Neuronal stem cell (in vitro differentiated cells): ENCODE data around the gene ZBTB2.

Experiments used
- DNase-seq: peaks from one replicate; pipeline ENCODE4 v3.0.0-alpha.2; 2013; ENCODE audit warnings: low spot score
- H2AFZ ChIP-seq: one replicate; pipeline ENCODE4 v1.6.1; 2013; ENCODE audit warnings: mild to moderate bottlenecking, low read length, inconsistent platforms
- H2AK5ac ChIP-seq: 2 replicates; pipeline ENCODE4 v1.6.1; 2013; ENCODE audit warnings: low read depth, mild to moderate bottlenecking, inconsistent platforms, low read length, moderate library complexity, mixed read lengths
- H2BK120ac ChIP-seq: 2 replicates; pipeline ENCODE4 v1.6.1; 2013; ENCODE audit warnings: low read depth, mild to moderate bottlenecking, inconsistent platforms, low read length, moderate library complexity, mixed read lengths
- H2BK12ac ChIP-seq: one replicate; pipeline ENCODE4 v1.6.1; 2013; ENCODE audit warnings: low read length, inconsistent platforms
- H2BK15ac ChIP-seq: 2 replicates; pipeline ENCODE4 v1.6.1; 2013; ENCODE audit warnings: mild to moderate bottlenecking, low read length, inconsistent platforms, mixed read lengths
- H2BK5ac ChIP-seq: one replicate; pipeline ENCODE4 v1.6.1; 2013; ENCODE audit warnings: inconsistent platforms, mild to moderate bottlenecking, low read length, moderate library complexity
- H3K14ac ChIP-seq: one replicate; pipeline ENCODE4 v1.6.1; 2013; ENCODE audit warnings: low read length, inconsistent platforms
- H3K18ac ChIP-seq: 2 replicates; pipeline ENCODE4 v1.6.1; 2013; ENCODE audit warnings: low read length, inconsistent platforms
- H3K23ac ChIP-seq: 2 replicates; pipeline ENCODE4 v1.6.1; 2013; ENCODE audit warnings: low read depth, mild to moderate bottlenecking, mixed read lengths, low read length, inconsistent platforms; ENCODE audit not compliant: poor library complexity
- H3K27ac ChIP-seq: replicated peaks from 3 replicates; pipeline ENCODE4 v1.5.1; 2013; ENCODE audit warnings: low read length, inconsistent platforms
- H3K27me3 ChIP-seq, 3 experiments: 2 replicates each; pipeline ENCODE4 v1.6.1; 2013; ENCODE audit warnings: low read length in 3 of 3, mild to moderate bottlenecking in 2 of 3, inconsistent platforms in 1 of 3, low read depth in 1 of 3, mixed read lengths in 1 of 3, moderate library complexity in 1 of 3; ENCODE audit not compliant: control insufficient read depth in 3 of 3, insufficient read depth in 3 of 3
- H3K36me3 ChIP-seq, 2 donors: replicated peaks in 1 of 2; 2 replicates each; pipeline ENCODE4 v1.6.1; 2013; ENCODE audit warnings: low read length in 2 of 2; ENCODE audit not compliant: control insufficient read depth in 2 of 2, insufficient read depth in 2 of 2
- H3K4ac ChIP-seq: 2 replicates; pipeline ENCODE4 v1.6.1; 2013; ENCODE audit warnings: inconsistent platforms, mild to moderate bottlenecking, low read length, moderate library complexity
- H3K4me1 ChIP-seq, 2 donors: 1 replicate in 1 of 2; 2 replicates in 1 of 2; pipeline ENCODE4 v1.6.1; 2013; ENCODE audit warnings: low read length in 2 of 2, low read depth in 1 of 2; ENCODE audit not compliant: control insufficient read depth in 2 of 2, insufficient read depth in 1 of 2
- H3K4me2 ChIP-seq: one replicate; pipeline ENCODE4 v1.6.1; 2013; ENCODE audit warnings: mild to moderate bottlenecking, low read length, inconsistent platforms; ENCODE audit not compliant: insufficient read depth, poor library complexity, severe bottlenecking
- H3K4me3 ChIP-seq, 2 donors: 2 replicates each; pipeline ENCODE4 v1.5.1; 2013; ENCODE audit warnings: low read length in 2 of 2, mild to moderate bottlenecking in 2 of 2, inconsistent platforms in 1 of 2, moderate library complexity in 1 of 2
- H3K79me1 ChIP-seq: one replicate; pipeline ENCODE4 v1.6.1; 2013; ENCODE audit warnings: low read depth, mild to moderate bottlenecking, inconsistent platforms, low read length, moderate library complexity
- H3K9ac ChIP-seq: one replicate; pipeline ENCODE4 v1.6.1; 2013; ENCODE audit warnings: mild to moderate bottlenecking, low read depth, low read length, inconsistent platforms; ENCODE audit not compliant: poor library complexity
- H3K9me3 ChIP-seq, 2 donors: replicated peaks in 1 of 2; 2 replicates each; pipeline versions ENCODE3 to v1.6.1; 2013; ENCODE audit warnings: low read length in 2 of 2, mild to moderate bottlenecking in 2 of 2, inconsistent platforms in 1 of 2, low read depth in 1 of 2, mixed read lengths in 1 of 2, moderate library complexity in 1 of 2; ENCODE audit not compliant: control insufficient read depth in 2 of 2, insufficient read depth in 1 of 2
- H4K8ac ChIP-seq: one replicate; pipeline ENCODE4 v1.6.1; 2013; ENCODE audit warnings: low read depth, mild to moderate bottlenecking, inconsistent platforms, low read length, moderate library complexity
- H4K91ac ChIP-seq: one replicate; pipeline ENCODE4 v1.6.1; 2013; ENCODE audit warnings: low read length, low read depth, mild to moderate bottlenecking, inconsistent platforms; ENCODE audit not compliant: poor library complexity
- WGBS, 2 donors: extraction: QIAGEN DNeasy Blood & Tissue Kit; methylation state at CpG; one replicate each; pipeline ENCODE4 v1.1.7; 2013; ENCODE audit warnings: missing lambda C conversion rate in 2 of 2, mixed read lengths in 1 of 2; ENCODE audit not compliant: insufficient read length in 2 of 2, insufficient replicate concordance in 1 of 2; ENCODE audit errors: extremely low coverage in 2 of 2; 5-methylcytosine and 5-hydroxymethylcytosine counted together

Gene ZBTB2

DNA sequence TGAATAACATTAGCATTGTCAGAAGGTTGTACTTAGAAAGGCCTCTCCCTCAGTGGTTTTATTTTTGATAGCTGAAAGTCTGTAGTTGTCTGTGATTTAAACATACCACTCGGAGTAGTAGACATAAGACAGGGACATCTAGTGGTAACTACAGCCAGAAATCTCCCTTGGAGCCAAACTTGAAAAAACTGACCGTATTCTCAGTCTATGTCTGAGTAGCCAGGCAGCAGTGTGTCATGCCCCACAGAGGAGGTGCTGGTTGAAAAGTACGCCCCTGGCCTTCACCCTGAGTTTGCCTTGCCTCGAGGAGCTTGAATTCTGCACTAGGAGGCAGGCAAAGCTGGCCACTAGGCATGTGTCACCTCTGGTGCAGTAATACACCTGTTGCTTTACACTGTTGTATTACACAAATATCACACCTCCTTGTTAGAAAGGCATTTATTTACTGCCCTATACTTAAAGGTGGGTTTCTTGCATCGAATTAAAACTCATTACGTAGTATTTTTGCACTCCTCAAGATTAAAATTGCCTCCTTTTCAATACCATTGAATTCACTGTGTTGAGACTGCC lies 20.8 kb downstream of the ZBTB2 start:
- Histone ChIP-seq H3K27ac (no peak overlapping the region), H3K4me3 (no peak overlapping the region), H3K4ac (no peak overlapping the region), H3K9me3 (no peaks in the 10 kb centered on the region), H2AK5ac (no peak overlapping the region), H3K27me3 (no peaks in the 10 kb centered on the region), H3K36me3 (peaks cover 17 to 60% of the 10 kb centered on the region in 2 donors), H3K18ac (no peak overlapping the region), H2BK12ac (no peak overlapping the region), H2BK120ac (no peak overlapping the region), H3K14ac (no peak overlapping the region), H2AFZ (no peak overlapping the region), H3K23ac (no peak overlapping the region), H3K4me2 (no peak overlapping the region), H3K79me1 (peaks cover 2% of the 10 kb centered on the region), H3K4me1 (peaks cover 2 to 15% of the 10 kb centered on the region in 2 donors), H4K91ac (no peak overlapping the region), H3K9ac (no peak overlapping the region), H2BK15ac (no peak overlapping the region), H4K8ac (no peak overlapping the region), H2BK5ac (no peak overlapping the region)
- no peak for DNase-seq
- no CpG with 5 or more reads among the region's 6 CpGs for WGBS, 2 donors

DNA sequence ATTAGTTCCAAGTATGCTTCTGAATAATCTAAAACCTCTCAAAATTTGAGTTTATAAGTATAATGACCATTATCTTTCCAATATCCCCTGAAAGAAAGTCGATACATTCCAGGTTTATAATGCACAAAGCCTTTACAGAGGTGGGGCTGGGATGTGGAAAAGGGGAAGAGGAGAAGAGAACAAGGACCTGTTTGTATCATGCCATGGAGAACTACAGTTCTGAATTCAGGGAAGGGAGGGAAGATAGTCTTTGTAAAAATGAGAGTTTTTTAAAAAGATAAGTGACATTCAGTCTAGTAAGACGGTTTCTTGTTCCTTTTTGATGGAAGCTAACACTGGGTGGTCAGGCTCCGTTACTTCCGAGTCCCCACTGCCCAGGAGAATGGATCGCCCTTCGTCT lies 26.1 kb downstream of the ZBTB2 start:
- no peak overlapping the region for H2AK5ac ChIP-seq
- H4K91ac ChIP-seq, result no peak overlapping the region
- no CpG with 5 or more reads among the region's 6 CpGs for WGBS, 2 donors
- H3K79me1 ChIP-seq, result peaks cover 2% of the 10 kb centered on the region
- no peak overlapping the region for H2BK120ac ChIP-seq
- H2AFZ ChIP-seq, result no peak overlapping the region
- H3K9me3 ChIP-seq, result no peaks in the 10 kb centered on the region
- H2BK5ac ChIP-seq, result no peak overlapping the region
- H3K23ac ChIP-seq, result no peak overlapping the region
- no peak overlapping the region for H3K4ac ChIP-seq
- DNase-seq, result no peak
- no peak overlapping the region for H3K9ac ChIP-seq
- no peak overlapping the region for H2BK15ac ChIP-seq
- no peaks in the 10 kb centered on the region for H3K27me3 ChIP-seq
- H3K18ac ChIP-seq, result no peak overlapping the region
- H2BK12ac ChIP-seq, result no peak overlapping the region
- H3K14ac ChIP-seq, result no peak overlapping the region
- no peak overlapping the region for H3K4me2 ChIP-seq
- peaks cover 14 to 73% of the 10 kb centered on the region in 2 donors for H3K36me3 ChIP-seq
- no peak overlapping the region for H3K4me3 ChIP-seq
- no peak overlapping the region for H4K8ac ChIP-seq
- H3K4me1 ChIP-seq, result peaks cover 0 to 3% of the 10 kb centered on the region in 2 donors
- no peak overlapping the region for H3K27ac ChIP-seq

DNA sequence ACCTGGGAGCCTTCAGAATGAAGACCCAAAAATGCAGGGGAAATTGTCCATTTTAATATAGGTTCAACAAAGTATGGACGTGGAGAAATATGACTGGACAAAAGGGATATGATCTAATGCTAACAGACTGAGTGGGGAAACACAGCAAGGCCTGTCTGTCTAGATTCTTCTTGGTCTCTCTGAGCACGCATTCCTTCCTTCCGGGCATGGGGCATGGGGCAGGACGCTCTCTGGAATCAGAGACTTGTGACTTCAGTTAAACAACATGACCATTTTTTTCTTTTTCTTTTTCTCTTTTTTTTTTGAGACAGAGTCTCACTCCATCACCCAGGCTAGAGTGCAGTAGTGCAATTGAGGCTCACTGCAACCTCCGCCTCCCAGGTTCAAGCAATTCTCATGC lies 31.9 kb downstream of the ZBTB2 start:
- Histone ChIP-seq H3K4me2 (no peak overlapping the region), H3K9me3 (no peaks in the 10 kb centered on the region), H3K4me1 (peaks cover 0 to 3% of the 10 kb centered on the region in 2 donors), H3K14ac (no peak overlapping the region), H3K27ac (no peak overlapping the region), H3K27me3 (no peaks in the 10 kb centered on the region), H2BK5ac (no peak overlapping the region), H3K4ac (no peak overlapping the region), H3K79me1 (no peaks in the 10 kb centered on the region), H2BK12ac (no peak overlapping the region), H2AK5ac (no peak overlapping the region), H3K23ac (no peak overlapping the region), H4K8ac (no peak overlapping the region), H3K4me3 (no peak overlapping the region), H3K18ac (no peak overlapping the region), H4K91ac (no peak overlapping the region), H2AFZ (no peak overlapping the region), H3K9ac (no peak overlapping the region), H2BK120ac (no peak overlapping the region), H3K36me3 (peaks cover 5 to 46% of the 10 kb centered on the region in 2 donors), H2BK15ac (no peak overlapping the region)
- no CpG with 5 or more reads among the region's 5 CpGs for WGBS, 2 donors
- no peak for DNase-seq

DNA sequence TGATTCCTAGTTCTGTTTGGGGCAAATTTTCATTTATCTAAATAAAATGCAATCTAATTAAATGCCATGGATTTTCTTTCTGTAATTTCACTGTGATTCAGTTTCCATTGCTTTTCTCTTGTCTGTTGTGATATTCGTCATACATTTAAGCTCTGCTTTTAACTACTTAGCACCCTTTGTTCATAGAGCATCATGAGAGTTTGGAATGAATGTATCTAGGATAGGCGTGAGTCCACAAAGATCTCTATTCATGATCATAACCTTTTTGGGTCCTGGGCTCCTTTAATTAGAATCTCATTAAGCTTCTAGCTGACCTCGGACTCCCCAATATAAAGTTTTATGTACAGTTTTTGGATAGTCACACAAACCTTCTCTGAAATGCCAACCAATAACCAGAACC lies 32.9 kb downstream of the ZBTB2 start:
- Histone ChIP-seq H3K4me1 (peaks cover 0 to 3% of the 10 kb centered on the region in 2 donors), H3K36me3 (peaks cover 5 to 39% of the 10 kb centered on the region in 2 donors)
- whole genome bisulfite sequencing, 2 donors, result no CpG with 5 or more reads among the region's 3 CpGs

More for the DNA sequence above, 32.9 kb downstream of the ZBTB2 start:
- no peak overlapping the region for H2BK5ac ChIP-seq
- no peak overlapping the region for H3K14ac ChIP-seq
- no peak for DNase-seq
- H4K91ac ChIP-seq, result no peak overlapping the region
- no peak overlapping the region for H4K8ac ChIP-seq
- no peak overlapping the region for H2BK120ac ChIP-seq
- no peak overlapping the region for H3K23ac ChIP-seq
- no peaks in the 10 kb centered on the region for H3K9me3 ChIP-seq
- H2AK5ac ChIP-seq, result no peak overlapping the region
- H3K18ac ChIP-seq, result no peak overlapping the region
- no peak overlapping the region for H3K9ac ChIP-seq
- H3K4me2 ChIP-seq, result no peak overlapping the region
- H2BK15ac ChIP-seq, result no peak overlapping the region
- H2BK12ac ChIP-seq, result no peak overlapping the region
- H3K4ac ChIP-seq, result no peak overlapping the region
- no peak overlapping the region for H3K27ac ChIP-seq
- no peaks in the 10 kb centered on the region for H3K27me3 ChIP-seq
- H2AFZ ChIP-seq, result no peak overlapping the region
- H3K79me1 ChIP-seq, result no peaks in the 10 kb centered on the region
- H3K4me3 ChIP-seq, result no peak overlapping the region
